ENCODE data around the gene CLN5. TPM values are rescaled to one million over a fixed set of nuclear protein-coding genes. Genes with fewer than 3 reads are reported as not detected.

Gene CLN5
- total and polyA plus RNA-seq, 2 experiments from 2014 or later: 6.5 to 9.5 TPM

DNA sequence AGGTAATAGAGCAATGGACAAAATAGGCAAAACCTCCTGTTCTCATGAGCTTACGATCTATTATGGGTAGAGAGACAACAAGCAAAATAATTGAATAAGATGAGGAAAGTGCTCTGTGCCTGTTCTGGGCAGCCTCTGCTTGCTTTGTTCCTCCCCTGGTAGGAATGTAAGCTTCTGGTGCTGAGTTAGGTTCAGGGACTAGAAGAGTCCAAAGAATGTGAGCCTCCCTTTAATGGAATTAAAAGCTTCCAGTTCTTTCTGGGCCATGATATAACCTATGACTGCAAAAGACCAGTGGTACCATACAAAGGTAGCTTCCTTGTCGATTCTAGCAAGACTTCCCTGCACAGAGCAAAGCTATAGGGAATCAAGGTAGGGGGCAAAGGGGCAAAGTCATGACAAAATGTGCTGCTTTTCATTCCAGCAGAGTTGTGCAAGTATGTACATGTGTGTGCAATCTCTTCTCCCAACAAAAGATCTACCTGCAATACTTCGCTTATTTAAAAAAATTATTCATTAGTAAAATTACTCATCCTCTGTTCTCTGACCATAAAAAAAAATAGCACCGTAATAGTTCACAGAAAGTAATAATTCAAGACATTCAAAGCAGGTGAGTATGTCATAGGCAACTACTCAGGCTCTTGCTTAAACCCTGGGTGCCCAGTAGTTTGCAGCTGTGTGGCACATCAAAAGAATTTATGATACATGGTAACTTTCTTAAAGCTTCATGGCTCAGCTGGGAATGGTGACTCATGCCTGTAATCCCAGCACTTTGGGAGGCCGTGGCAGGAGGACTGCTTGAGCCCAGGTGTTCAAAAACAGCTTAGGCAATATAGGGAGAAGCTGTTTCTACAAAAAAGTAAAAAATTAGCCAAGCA, 22.2 kb upstream of the CLN5 start (continued):
- TF ChIP-seq, protein P1, sequence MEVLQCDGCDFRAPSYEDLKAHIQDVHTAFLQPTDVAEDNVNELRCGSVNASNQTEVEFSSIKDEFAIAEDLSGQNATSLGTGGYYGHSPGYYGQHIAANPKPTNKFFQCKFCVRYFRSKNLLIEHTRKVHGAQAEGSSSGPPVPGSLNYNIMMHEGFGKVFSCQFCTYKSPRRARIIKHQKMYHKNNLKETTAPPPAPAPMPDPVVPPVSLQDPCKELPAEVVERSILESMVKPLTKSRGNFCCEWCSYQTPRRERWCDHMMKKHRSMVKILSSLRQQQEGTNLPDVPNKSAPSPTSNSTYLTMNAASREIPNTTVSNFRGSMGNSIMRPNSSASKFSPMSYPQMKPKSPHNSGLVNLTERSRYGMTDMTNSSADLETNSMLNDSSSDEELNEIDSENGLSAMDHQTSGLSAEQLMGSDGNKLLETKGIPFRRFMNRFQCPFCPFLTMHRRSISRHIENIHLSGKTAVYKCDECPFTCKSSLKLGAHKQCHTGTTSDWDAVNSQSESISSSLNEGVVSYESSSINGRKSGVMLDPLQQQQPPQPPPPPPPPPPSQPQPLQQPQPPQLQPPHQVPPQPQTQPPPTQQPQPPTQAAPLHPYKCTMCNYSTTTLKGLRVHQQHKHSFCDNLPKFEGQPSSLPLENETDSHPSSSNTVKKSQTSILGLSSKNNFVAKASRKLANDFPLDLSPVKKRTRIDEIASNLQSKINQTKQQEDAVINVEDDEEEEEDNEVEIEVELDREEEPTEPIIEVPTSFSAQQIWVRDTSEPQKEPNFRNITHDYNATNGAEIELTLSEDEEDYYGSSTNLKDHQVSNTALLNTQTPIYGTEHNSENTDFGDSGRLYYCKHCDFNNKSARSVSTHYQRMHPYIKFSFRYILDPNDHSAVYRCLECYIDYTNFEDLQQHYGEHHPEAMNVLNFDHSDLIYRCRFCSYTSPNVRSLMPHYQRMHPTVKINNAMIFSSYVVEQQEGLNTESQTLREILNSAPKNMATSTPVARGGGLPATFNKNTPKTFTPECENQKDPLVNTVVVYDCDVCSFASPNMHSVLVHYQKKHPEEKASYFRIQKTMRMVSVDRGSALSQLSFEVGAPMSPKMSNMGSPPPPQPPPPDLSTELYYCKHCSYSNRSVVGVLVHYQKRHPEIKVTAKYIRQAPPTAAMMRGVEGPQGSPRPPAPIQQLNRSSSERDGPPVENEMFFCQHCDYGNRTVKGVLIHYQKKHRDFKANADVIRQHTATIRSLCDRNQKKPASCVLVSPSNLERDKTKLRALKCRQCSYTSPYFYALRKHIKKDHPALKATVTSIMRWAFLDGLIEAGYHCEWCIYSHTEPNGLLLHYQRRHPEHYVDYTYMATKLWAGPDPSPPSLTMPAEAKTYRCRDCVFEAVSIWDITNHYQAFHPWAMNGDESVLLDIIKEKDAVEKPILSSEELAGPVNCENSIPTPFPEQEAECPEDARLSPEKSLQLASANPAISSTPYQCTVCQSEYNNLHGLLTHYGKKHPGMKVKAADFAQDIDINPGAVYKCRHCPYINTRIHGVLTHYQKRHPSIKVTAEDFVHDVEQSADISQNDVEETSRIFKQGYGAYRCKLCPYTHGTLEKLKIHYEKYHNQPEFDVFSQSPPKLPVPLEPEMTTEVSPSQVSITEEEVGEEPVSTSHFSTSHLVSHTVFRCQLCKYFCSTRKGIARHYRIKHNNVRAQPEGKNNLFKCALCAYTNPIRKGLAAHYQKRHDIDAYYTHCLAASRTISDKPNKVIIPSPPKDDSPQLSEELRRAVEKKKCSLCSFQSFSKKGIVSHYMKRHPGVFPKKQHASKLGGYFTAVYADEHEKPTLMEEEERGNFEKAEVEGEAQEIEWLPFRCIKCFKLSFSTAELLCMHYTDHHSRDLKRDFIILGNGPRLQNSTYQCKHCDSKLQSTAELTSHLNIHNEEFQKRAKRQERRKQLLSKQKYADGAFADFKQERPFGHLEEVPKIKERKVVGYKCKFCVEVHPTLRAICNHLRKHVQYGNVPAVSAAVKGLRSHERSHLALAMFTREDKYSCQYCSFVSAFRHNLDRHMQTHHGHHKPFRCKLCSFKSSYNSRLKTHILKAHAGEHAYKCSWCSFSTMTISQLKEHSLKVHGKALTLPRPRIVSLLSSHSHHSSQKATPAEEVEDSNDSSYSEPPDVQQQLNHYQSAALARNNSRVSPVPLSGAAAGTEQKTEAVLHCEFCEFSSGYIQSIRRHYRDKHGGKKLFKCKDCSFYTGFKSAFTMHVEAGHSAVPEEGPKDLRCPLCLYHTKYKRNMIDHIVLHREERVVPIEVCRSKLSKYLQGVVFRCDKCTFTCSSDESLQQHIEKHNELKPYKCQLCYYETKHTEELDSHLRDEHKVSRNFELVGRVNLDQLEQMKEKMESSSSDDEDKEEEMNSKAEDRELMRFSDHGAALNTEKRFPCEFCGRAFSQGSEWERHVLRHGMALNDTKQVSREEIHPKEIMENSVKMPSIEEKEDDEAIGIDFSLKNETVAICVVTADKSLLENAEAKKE (CRISPR knock-in tag; IDR thresholded peaks at IDR 0.05): no peak
- no peak for TF ChIP-seq EZH2phosphoT487 (IDR thresholded peaks at IDR 0.05; ENCODE audit: unreplicated experiment)

DNA sequence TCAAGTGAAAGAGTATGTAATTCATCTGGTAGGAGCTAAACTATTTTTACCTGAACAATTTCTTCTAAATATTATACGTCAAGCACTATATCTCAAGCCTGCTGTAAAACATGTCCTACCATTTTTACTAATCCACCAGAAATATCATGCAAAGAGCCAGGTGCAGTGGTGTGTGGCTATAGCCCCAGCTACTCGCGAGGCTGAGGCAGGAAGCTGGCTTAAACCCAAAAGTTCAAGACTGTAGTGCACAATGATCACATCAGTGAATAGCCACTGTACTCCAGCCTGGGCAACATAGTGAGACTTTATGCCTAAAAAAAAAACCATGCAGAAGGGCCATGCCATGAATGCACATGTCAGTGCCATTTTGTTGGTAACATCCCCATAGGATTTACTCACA, 20.7 kb upstream of the CLN5 start:
- no peaks in the 10 kb centered on the region for H4K20me1 ChIP-seq (replicated peaks; ENCODE audit: insufficient read depth)
- H3K36me3 ChIP-seq (ENCODE audit: insufficient read depth): no peaks in the 10 kb centered on the region
- Mint-ChIP-seq H3K4me3 (no peak overlapping the region), H3K27me3 (ENCODE audit: insufficient read depth, low read depth, poor library complexity) (peaks cover 2% of the 10 kb centered on the region), H3K36me3 (ENCODE audit: low read depth) (no peaks in the 10 kb centered on the region), H3K4me1 (peaks cover 12% of the 10 kb centered on the region; the same call in 1 of the 3 replicates), H3K9me3 (no peaks in the 10 kb centered on the region), H3K27ac (no peak overlapping the region)
- no peaks in the 10 kb centered on the region for H3K4me1 ChIP-seq (ENCODE audit: insufficient read depth)
- DNase-seq (ENCODE audit: low spot score) (no peak), ATAC-seq (no peak)
- H3K4me3 ChIP-seq: no peak overlapping the region
- H3K4me2 ChIP-seq: no peak overlapping the region
- no peaks in the 10 kb centered on the region for H3K27me3 ChIP-seq (ENCODE audit: insufficient read depth)
- peaks cover 6% of the 10 kb centered on the region; the same call in 1 of the 2 replicates for H3K9me2 ChIP-seq (ENCODE audit: insufficient read depth)
- H3K27ac ChIP-seq (ENCODE audit: low read depth): no peak overlapping the region
- no peaks in the 10 kb centered on the region for H3F3A ChIP-seq (replicated peaks; ENCODE audit: low read depth)
- H3K79me2 ChIP-seq (replicated peaks; ENCODE audit: insufficient read depth): no peaks in the 10 kb centered on the region
- no peak overlapping the region for H2AFZ ChIP-seq
- TF ChIP-seq EZH2 (IDR thresholded peaks at IDR 0.05; ENCODE audit: low read depth, unreplicated experiment) (no peak), ZNF114 (CRISPR knock-in tag; IDR thresholded peaks at IDR 0.05) (no peak), NANOG (IDR thresholded peaks at IDR 0.05; ENCODE audit: borderline replicate concordance) (no peak), ZNF331 (CRISPR knock-in tag; IDR thresholded peaks at IDR 0.05; ENCODE audit: low read depth) (no peak), JUNB (IDR thresholded peaks at IDR 0.05; ENCODE audit: unreplicated experiment) (no peak)
- TF ChIP-seq, protein P2, sequence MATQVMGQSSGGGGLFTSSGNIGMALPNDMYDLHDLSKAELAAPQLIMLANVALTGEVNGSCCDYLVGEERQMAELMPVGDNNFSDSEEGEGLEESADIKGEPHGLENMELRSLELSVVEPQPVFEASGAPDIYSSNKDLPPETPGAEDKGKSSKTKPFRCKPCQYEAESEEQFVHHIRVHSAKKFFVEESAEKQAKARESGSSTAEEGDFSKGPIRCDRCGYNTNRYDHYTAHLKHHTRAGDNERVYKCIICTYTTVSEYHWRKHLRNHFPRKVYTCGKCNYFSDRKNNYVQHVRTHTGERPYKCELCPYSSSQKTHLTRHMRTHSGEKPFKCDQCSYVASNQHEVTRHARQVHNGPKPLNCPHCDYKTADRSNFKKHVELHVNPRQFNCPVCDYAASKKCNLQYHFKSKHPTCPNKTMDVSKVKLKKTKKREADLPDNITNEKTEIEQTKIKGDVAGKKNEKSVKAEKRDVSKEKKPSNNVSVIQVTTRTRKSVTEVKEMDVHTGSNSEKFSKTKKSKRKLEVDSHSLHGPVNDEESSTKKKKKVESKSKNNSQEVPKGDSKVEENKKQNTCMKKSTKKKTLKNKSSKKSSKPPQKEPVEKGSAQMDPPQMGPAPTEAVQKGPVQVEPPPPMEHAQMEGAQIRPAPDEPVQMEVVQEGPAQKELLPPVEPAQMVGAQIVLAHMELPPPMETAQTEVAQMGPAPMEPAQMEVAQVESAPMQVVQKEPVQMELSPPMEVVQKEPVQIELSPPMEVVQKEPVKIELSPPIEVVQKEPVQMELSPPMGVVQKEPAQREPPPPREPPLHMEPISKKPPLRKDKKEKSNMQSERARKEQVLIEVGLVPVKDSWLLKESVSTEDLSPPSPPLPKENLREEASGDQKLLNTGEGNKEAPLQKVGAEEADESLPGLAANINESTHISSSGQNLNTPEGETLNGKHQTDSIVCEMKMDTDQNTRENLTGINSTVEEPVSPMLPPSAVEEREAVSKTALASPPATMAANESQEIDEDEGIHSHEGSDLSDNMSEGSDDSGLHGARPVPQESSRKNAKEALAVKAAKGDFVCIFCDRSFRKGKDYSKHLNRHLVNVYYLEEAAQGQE (IDR thresholded peaks at IDR 0.05; ENCODE audit: unreplicated experiment): no peak
- TF ChIP-seq, protein P3, sequence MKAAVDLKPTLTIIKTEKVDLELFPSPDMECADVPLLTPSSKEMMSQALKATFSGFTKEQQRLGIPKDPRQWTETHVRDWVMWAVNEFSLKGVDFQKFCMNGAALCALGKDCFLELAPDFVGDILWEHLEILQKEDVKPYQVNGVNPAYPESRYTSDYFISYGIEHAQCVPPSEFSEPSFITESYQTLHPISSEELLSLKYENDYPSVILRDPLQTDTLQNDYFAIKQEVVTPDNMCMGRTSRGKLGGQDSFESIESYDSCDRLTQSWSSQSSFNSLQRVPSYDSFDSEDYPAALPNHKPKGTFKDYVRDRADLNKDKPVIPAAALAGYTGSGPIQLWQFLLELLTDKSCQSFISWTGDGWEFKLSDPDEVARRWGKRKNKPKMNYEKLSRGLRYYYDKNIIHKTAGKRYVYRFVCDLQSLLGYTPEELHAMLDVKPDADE (IDR thresholded peaks at IDR 0.05): no peak

All from GM23338 (cell line).